ENCODE results near the gene JAKMIP1. TPM values are rescaled to one million over a fixed set of nuclear protein-coding genes. Genes with fewer than 3 reads are reported as not detected.

The JAKMIP1 gene
- total RNA-seq, 1 experiment from 2014 or later: not detected

- ChIA-PET POLR2A (no interaction called here), CTCF (no interaction called here), RAD21 (ENCODE audit: low non-redundant PET in 1 of 2, low total read pairs in 2 of 2, uncharacterized antibody in 2 of 2, unreplicated experiment in 2 of 2) (no interaction called here)
- ATAC-seq (no peak), DNase-seq (ENCODE audit: low read depth, low spot score) (no peak)
- no peaks in the 10 kb centered on the region for H3K4me1 ChIP-seq (ENCODE audit: control insufficient read depth in 1 of 2, insufficient read depth in 2 of 2, low read length in 2 of 2)
- no peaks in the 10 kb centered on the region for H3K27me3 ChIP-seq (ENCODE audit: insufficient read depth, low read length)
- no peak overlapping the region for H3K4me2 ChIP-seq (ENCODE audit: low read length)
- H3K79me2 ChIP-seq (ENCODE audit: insufficient read depth, low read length): no peaks in the 10 kb centered on the region
- H2AFZ ChIP-seq (ENCODE audit: low read depth, low read length, poor library complexity, severe bottlenecking): no peak overlapping the region
- H4K20me1 ChIP-seq (ENCODE audit: insufficient read depth): no peaks in the 10 kb centered on the region
- intact Hi-C loops (cut with micrococcal nuclease): no loop called here
- no peaks in the 10 kb centered on the region for H3K36me3 ChIP-seq (ENCODE audit: control insufficient read depth in 1 of 2, insufficient read depth in 2 of 2, low read length in 2 of 2)
- H3K4me3 ChIP-seq (replicated peaks in 1 of 2; ENCODE audit: low read depth in 1 of 2, low read length in 2 of 2): no peak overlapping the region
- H3K9me2 ChIP-seq (ENCODE audit: insufficient read depth): no peaks in the 10 kb centered on the region
- H3K27ac ChIP-seq (ENCODE audit: low read depth, low read length): no peak overlapping the region
- H3K9me3 ChIP-seq (ENCODE audit: control insufficient read depth in 1 of 2, insufficient read depth in 1 of 2, low read depth in 1 of 2, low read length in 2 of 2): peaks cover 0 to 7% of the 10 kb centered on the region in 2 experiments; a peak in 1 of 4 replicates
- no TSS peak for BruUV-seq (replicated peaks)
- no peak overlapping the region for H3K9ac ChIP-seq (ENCODE audit: low read length)
- TF ChIP-seq ZBTB33 (IDR thresholded peaks at IDR 0.05; ENCODE audit: extremely low read depth, insufficient replicate concordance, low read length): no peak
Measured at GRCh38 chr4:6143603-6144181, 56.7 kb downstream of the JAKMIP1 start.

- Histone ChIP-seq H3K9me2 (ENCODE audit: insufficient read depth) (no peaks in the 10 kb centered on the region), H3K36me3 (ENCODE audit: control insufficient read depth in 1 of 2, insufficient read depth in 2 of 2, low read length in 2 of 2) (no peaks in the 10 kb centered on the region), H3K4me1 (ENCODE audit: control insufficient read depth in 1 of 2, insufficient read depth in 2 of 2, low read length in 2 of 2) (no peaks in the 10 kb centered on the region), H3K27me3 (ENCODE audit: insufficient read depth, low read length) (no peaks in the 10 kb centered on the region), H3K9me3 (ENCODE audit: control insufficient read depth in 1 of 2, insufficient read depth in 1 of 2, low read depth in 1 of 2, low read length in 2 of 2) (peaks cover 0 to 7% of the 10 kb centered on the region in 2 experiments; a peak in 1 of 4 replicates), H3K27ac (ENCODE audit: low read depth, low read length) (no peak overlapping the region), H2AFZ (ENCODE audit: low read depth, low read length, poor library complexity, severe bottlenecking) (no peak overlapping the region), H3K4me2 (ENCODE audit: low read length) (no peak overlapping the region), H4K20me1 (ENCODE audit: insufficient read depth) (no peaks in the 10 kb centered on the region), H3K79me2 (ENCODE audit: insufficient read depth, low read length) (no peaks in the 10 kb centered on the region), H3K4me3 (replicated peaks in 1 of 2; ENCODE audit: low read depth in 1 of 2, low read length in 2 of 2) (no peak overlapping the region), H3K9ac (ENCODE audit: low read length) (no peak overlapping the region)
- RAD21 ChIA-PET (ENCODE audit: low non-redundant PET in 1 of 2, low total read pairs in 2 of 2, uncharacterized antibody in 2 of 2, unreplicated experiment in 2 of 2): no interaction called here
- BruUV-seq (replicated peaks): no TSS peak
- intact Hi-C loops (cut with micrococcal nuclease): no loop called here
- DNase-seq (ENCODE audit: low read depth, low spot score) (no peak), ATAC-seq (no peak)
- CTCF ChIA-PET: no interaction called here
- TF ChIP-seq CEBPB (IDR thresholded peaks at IDR 0.05; ENCODE audit: low read depth): no peak
- TF ChIP-seq SRF (IDR thresholded peaks at IDR 0.05; ENCODE audit: low read depth): no peak
- no peak for TF ChIP-seq EZH2phosphoT487 (IDR thresholded peaks at IDR 0.05; ENCODE audit: borderline replicate concordance)
- TF ChIP-seq EGR1 (IDR thresholded peaks at IDR 0.05; ENCODE audit: low read depth): no peak
- TF ChIP-seq REST (IDR thresholded peaks at IDR 0.05; ENCODE audit: low read depth): no peak
- no peak for TF ChIP-seq CBX3 (IDR thresholded peaks at IDR 0.05; ENCODE audit: low read depth)
- POLR2A ChIA-PET: no interaction called here
Measured at GRCh38 chr4:6142935-6143602, 57.3 kb downstream of the JAKMIP1 start.
